ENCODE results near the gene ZNG1C.
"Not testable (repeated sequence)": the region's sequence is repeated elsewhere in the genome, so short reads cannot be mapped to it uniquely, and the experiment has no call there.

Gene ZNG1C

GRCh38 chr9:68342265-68343025, 100.7 kb downstream of the ZNG1C start:
- in situ Hi-C loops (cut with HindIII; ENCODE audit: low sequenced_read_pairs) = not testable (repeated sequence)

GRCh38 chr9:68343242-68343641, 101.5 kb downstream of the ZNG1C start:
- in situ Hi-C loops (cut with HindIII; ENCODE audit: low sequenced_read_pairs) = not testable (repeated sequence)

- in situ Hi-C loops (cut with HindIII; ENCODE audit: low sequenced_read_pairs) = not testable (repeated sequence)
These were observed 102.2 kb downstream of the ZNG1C start for GRCh38 chr9:68343992-68344391.

Measured in DLD1 (cell line).